GM19351 (cell line): ENCODE results near the gene GLIS1.
"Not testable (repeated sequence)": the region's sequence is repeated elsewhere in the genome, so short reads cannot be mapped to it uniquely, and the experiment has no call there.

Experiments used
- ATAC-seq: cut with Tn5 transposase; IDR thresholded peaks from one replicate; pipeline ENCODE4 v1.9.1; 2021; ENCODE audit warnings: mild to moderate bottlenecking, moderate library complexity; ENCODE audit not compliant: unreplicated experiment

Gene GLIS1

DNA sequence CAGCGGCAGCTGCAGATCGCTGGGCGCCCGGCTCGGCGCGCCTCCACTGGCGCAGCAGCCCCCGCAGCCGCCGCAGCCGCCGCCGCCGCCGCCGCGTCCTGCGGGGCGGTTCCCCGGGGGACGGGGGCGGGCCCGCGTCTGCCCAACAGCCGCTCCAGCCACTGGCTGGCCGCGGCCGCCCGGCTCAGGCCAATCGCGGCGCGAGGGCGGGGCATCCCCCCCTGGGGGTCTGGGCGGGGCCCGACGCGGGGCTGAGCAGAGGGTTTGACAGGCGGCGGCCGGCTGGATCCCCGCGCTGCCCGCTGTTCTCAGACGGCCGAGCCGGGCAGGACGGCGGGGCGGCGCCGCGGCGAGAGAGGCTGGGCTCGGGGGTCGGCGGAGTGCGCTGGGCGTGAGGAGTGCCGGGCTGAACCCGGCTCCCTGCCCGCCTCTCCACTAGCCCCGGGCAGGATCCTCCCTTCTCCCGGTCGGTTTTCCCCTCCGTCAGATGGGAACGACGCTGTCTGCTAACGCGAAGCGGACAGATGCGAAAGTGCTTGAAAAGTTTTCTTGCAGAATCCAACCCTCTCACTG lies at the start of gene GLIS1:
Gene GLIS1, minus strand, starts transcription at position 56 of the 573 bp plus-strand sequence. CDS start 1,100 bp downstream, outside the sequence.
- ATAC-seq, result peak; percentile 99

DNA sequence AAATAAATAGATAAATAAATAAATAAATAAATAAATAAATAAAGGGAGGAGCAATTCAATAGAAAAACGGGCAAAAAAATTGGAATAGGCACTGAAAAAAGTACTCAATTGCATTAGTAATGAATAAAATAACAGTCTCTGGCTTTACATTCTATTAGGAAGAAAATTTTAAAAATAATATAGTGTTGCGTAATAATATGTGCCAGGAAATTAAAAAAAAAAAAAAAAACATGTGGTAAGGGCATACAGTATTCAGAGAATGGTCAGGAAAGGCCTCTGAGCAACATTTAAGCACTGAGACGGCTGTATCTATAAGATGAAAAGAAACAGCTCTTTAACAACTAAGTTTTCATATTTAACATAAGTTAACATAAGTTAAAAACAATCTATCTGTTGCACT lies 48.7 kb upstream of the GLIS1 start:
- no peak for ATAC-seq

DNA sequence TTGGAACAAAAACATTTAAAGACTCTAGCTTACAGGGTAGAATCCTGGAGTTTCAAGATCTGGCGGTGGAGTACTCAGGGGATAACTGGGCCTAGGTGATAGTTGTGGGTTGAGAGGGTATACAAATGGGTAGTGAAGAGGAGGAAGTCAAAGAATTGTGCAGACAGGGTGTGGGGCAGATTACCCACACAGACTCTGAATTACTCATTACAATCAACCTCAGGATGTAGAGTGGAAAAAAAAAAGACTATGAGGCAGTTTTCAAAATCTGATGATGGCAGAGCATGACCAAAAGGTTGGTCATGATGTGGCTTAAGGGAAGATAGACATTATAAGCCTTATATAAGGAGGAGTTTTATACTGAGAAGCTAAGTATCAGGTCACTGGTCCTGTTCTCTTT lies 44.1 kb upstream of the GLIS1 start:
- no peak for ATAC-seq

DNA sequence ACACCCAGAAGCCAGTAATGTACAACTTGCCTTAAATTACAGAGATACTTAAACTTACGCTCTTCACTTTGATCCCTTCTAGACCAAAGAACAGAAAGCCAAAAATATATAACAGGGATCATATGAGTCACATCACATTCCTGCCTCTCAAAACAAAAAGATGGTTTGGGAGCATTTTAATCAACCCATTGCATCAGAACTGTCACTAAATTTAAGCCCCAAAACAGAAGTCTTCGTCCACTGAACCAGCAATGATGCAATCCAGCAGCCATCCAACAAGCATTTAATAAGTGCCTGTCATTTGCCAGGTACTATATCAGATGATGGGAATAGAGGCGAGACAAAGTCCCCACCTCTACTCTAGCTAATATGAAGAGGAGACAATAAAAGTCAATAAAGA lies 42.7 kb upstream of the GLIS1 start:
- no peak for ATAC-seq

DNA sequence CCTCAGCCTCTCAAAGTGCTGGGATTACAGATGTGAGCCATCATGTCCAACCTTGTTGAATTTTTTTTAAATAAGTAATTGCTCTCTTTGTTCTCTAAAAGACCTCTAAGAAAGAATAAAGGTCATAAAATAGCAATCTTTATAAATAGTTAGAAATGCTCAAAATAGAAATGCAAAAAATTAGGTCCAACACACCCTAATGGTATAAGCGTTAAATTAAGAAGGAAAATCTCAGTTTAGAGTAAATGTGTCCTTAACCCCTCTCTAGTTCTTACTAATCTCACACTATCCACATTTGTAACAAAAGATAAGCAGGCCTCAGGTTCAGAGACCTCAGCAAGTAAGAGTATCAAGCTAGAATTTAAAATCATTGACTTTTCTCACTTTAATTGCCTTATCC lies 38.3 kb upstream of the GLIS1 start:
- ATAC-seq, result no peak

DNA sequence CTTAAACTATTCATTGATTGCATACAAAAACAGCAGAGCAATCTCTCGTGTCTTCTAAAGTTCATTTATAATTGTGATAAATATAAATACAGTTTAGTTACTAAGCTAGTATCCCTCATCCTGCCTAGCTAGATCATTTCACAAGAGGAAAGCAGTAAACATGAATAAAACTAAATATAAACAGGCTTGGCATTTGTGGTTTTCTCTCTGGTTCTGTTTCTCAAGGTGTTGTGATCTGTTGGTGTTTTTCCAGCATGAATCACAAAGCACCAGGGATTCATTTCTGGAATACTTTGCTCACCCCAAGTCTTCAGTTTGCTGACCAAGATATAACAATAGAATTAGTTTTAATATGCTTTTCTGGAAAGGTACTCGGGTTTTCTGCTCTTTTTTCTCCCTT lies 32.7 kb upstream of the GLIS1 start:
- ATAC-seq, result no peak

DNA sequence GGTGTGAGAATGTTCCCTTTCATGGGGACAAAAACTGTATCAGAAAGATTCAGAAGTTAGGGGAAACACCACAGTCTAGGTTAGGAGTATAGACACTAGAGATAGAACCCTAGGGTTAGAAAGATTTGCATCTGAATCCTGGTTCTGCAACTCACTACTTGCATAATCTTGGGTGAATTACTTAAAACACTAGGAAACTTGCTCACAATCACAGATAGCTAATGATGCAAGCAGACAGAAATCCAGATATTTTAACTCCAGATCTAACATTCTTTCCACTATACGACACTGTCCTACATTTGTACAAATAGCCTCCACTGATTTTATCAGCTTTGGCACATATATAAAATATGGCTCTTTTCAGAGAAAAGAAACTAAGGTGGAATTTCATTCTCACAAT lies 30.8 kb upstream of the GLIS1 start:
- ATAC-seq, result no peak

DNA sequence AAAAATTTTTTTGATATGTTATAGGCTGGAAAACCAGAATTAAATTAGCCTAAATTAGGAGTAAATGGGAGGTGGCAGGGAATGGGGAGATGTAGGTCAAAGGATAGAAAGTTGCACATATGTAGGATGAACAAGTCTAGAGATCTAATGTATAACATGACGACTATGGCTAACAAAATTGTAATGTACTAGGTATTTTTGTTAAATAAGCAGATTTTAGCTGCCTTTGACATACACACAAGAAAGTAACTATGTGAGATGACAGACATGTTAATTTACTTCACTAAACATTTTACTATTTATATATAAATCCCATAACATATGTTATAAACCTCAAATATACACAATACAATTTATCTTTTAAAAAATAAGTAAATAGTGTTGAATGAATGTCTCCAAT lies 30.2 kb upstream of the GLIS1 start:
- no peak for ATAC-seq

DNA sequence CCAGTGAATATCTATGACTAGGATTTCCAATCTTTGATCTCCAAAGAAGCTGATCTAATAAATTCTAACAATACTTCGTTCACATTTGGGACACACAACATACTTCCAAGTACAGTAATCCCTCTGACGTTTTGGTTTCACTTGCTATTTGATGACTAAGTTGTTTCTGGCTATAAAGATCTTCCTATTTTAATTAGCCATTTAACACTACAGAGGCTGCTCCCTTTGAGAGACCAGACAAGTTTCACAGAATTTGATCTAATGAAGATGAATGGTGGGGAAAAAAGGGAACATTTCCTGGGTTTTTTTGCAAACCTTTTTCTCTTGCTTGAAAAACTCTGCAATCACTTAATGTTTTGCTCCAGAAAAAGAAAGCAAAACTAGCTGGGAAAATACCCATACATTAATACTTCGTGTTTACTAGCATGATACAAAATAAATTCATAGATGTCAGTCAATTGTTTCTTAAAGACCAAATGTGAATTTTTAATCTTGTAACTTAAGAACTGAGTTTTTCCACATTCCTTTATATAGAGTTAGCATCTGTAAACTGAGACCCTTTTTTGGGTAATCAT lies 28.0 kb upstream of the GLIS1 start:
- no peak for ATAC-seq

DNA sequence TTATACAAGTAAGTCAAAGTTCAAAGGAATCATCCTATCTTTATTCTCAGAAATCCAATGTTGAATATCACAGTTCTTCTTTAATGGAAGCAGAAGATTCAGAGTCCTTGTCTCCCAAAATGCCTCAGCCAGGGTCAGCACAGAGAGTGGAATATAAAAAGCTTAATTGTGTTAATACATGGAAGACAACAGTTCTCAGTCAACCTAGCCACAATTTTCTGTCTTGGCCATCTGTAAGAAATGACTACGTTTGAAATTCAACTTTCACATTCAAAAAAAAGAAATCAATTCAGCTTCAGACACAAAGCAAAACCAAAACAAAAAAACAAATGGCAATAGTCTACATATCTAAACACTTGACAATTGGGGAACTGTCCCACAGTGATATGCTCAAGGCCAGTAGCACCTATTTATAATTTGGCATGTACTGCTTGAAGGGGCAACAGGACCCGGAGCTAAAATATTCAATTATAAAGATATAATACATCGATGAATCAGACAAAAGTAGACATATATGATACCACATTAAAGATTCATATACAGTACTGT lies 27.3 kb upstream of the GLIS1 start:
- ATAC-seq, result no peak

DNA sequence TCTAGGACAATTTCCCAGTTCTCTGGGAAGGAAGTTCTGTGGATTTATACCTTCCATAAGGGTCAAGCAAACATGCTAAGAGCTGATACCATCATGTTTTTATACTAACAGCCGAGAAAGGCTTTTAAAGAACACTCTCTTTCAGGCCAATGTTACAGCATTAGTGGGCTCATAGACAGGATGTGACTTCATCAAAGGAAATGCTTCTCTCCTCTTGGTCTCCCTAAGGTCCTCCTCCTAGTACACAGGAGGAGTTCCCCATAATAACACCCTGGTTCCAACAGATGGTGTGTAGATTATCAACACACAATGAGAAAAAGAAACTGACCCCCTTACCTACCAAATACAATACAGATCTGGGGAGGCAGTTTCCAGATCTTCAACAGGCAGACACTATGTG lies 26.7 kb upstream of the GLIS1 start:
- no peak for ATAC-seq

DNA sequence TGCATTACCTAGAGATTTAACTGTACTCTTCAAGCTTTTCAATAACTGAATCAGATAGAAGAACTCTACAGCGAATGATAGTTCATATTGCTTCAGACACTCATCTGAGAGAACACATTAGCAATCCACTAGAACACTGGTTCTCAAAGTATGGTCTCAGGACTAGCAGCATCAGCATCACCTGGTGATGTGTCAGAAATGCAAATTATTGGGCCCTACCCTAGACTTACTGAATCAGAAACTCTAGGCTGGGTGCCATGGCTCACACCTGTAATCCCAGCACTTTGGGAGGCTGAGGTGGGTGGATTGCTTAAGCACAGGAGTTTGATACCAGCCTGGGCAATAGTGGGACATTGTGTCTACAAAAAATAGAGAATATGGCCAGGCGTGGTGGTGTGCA lies 24.9 kb upstream of the GLIS1 start:
- no peak for ATAC-seq

DNA sequence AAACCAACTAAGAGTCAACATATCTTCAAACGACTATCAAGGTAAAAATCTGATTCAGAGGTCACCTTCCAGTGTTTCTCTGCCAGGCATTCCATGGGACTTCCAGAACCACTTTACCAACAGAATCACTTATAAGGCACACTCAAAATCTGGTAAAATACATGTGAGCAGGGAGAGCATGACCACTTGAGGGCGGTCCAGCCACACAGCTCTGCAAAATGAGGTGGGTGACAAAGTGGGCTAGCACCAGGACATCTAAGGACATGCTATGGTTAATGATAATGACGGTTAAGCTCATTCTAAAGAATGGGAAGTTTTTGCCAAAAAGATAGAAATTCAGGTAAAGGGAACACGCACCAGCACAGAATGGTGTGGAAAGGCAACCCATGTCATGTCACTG lies 24.5 kb upstream of the GLIS1 start:
- no peak for ATAC-seq

DNA sequence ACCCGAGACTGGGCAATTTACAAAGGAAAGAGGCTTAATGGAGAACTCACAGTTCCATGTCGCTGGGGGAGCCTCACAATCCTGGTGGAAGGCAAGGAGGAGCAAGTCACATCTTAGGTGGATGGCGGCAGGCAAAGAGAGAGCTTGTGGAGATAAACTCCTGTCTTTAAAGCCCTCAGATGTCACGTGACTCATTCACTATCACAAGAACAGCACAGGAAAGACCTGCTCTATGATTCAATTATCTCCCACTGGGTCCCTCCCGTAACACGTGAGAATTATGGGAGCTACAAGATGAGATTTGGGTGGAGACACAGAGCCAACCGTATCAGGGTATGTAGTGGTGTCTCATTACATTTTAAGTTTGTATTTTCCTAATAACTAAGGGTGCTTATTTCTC lies 21.5 kb upstream of the GLIS1 start:
- not testable (repeated sequence) for ATAC-seq

DNA sequence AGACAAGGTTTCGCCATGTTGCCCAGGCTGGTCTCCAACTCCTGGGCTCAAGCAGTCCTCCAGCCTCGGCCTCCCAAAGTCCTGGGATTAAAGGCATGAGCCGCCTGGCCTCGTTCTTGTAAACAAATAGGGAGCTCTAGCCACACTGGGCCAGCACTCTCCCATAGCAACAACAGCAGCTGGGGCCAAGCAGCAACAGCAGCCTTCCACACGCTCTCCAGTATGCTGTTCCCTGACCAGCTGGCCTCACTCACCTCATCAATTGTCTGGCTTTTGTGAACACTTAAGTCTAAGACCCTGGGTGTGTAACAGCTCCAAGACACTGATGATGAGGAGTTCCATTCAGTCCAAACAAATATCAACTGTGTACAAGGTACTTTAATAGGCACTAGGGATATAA lies 16.9 kb upstream of the GLIS1 start:
- no peak for ATAC-seq

DNA sequence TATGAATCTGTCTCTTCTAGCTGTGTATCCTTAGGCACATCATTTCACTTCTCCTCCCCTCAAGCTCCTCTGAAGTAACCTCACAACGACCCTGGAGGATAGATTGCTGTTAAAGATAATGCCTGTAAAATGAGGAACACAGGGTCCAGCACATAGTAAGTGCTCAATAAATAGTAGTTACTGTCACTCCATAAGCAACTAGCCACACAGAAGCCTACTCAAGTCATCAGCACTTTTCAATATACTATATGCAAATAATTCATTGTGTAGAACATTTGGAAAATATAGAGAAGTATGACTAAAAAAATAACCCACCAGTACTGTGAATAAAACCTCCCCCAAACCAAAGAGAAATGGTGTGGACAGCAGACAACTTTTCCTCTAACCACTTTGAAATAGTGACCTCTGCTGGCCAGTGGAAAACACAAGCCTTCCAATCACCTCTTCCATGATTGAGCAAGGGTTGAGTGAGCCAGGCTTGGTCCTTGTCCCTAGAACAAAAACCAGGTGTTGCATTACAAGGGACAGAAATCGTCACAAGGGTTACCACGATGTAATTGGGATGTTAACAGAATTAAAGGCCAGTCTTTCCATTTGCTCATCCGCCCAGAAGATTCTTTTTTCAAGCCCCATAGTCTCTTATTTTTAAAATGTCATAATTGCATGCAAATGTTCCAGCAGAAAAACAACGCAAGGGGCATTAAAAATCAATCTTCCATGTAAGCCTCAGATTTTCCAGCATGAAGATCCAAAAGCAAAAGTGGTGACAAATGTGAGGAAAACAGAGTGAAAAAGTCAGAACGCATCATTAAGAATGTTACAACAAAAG lies 15.7 kb upstream of the GLIS1 start:
- no peak for ATAC-seq

DNA sequence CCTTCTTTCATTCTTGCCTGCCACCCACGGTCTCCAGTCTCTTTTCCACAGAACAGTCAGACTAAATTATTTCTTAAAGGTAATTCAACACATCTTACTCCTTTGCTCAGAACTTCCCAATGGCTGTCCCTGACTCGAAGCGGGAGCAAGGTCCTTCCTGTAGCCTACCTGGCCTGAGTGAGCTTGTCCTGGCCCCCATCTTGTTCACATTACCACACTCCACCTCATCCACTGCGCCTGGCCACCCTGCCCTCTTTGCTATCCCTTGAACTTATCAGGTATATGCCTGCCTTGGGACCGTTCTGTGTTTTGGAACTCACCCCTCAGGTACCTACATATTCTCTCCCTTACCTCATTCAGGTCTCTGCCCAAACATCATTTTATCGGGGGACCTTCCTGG lies 13.3 kb upstream of the GLIS1 start:
- ATAC-seq, result no peak

DNA sequence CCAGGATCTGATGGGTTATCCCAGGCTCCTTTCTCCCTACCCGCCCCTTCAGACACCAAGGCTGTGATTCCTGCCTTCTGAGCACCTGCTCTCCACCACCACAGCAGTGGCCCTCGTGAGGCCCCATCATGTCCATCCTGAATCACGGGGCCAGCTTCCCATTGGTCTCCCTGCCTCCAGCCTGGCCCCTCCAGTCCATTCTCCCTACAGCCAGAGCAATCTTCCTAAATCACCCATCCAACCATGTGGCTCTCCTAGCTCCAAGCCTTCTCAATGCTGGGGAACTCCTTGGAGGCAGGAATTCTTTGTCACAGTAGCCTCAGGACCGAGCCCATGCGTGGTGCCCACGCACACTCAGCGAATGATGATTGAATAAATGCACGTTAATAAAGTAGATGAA lies 8.9 kb upstream of the GLIS1 start:
- no peak for ATAC-seq

DNA sequence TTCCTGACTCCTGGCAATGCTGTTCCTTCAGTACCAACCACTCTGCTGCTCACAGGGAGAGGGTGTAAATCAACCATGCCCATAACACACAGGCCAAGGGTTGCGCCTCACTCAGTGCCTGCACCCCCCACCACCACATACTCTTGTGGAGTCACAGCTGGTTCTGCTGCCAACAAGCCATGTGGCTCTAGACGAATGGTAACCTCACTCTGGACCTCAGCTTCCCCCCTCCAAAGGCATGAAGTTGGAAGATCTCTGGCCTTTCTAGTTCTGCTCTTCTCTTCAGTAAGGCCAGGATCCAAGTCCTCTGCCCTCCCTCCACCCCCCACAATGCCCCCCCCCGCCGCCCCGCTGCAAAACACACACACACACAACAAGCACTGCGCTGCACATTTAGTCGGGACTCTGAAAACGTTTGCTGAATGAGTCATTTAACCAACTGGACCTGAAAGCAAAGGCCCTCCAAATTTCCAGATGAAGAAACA lies 1.7 kb upstream of the GLIS1 start:
- ATAC-seq, result no peak

DNA sequence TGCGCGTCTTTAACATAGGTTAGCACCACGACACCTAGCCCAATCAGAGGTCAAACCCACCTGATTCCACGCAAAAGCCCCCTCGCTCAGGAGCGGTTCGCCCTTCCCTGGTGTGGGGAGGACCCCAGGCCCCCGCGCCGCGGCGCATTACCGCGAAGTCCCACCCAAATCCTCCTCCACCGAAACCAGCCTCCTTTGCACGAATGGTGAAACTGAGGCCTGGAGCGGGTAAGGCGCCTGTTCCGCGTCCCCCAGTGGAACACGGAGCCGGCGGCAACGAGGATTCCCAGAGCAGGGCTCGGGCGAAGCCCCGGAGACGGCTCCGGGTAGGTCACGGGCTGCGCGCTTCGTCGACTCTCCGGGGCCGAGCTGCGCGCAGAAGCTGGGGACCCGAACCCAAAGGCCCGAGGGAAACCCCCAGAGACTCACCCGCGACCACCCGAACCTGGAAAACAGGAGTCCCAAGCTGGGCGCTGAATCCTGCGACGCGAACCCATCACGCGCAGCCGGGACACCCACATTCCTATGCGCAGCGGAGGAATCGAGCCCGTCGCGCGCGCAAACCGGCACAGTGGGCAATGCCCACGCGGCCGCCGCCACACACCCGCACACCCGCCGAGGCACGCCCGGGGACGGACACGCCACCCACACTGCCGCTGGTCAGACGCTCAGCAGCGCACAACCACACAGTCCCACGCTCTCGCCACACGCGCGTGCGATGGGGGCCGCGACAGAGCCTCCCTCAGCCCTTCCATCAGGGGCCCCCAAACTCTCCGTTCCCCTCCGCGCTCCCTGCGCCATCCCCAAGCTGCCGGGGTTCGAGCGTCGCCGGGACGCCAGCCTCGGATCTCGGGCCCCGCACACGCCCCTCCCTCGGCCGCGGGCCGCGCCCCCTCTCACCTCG lies 507 bp downstream of the GLIS1 start:
- no peak for ATAC-seq

DNA sequence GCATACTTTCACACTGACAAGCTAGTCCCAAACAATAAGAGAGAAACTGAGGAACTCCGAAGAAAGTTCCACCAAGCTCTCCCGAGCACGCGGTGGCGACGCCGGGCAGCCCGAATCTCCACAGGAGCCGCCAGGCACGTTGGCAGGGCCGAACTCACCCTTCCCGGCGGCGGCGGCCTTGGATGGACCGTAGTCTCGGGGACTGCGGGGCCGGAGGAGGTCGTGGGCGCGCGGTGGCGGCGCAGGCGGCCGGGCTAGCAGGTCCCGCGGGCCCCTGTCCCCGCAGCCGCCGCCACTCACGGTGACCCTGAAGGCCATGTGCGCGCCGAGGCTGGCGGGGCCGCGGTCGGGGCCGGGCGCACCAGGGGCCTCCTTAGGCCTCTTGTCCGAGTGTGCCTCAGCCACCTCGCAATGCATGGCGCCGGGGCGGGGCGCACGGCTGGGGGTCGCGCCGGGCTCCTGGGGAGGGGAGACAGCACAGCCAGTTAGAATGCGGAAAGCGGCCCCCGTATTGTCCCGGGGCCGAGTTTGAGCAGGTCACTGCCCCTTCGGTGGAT lies 1.2 kb downstream of the GLIS1 start:
- no peak for ATAC-seq
